Renal cortex interstitium (tissue), 11 donors: ENCODE measurements around the gene AAR2. TPM values are rescaled to one million over a fixed set of nuclear protein-coding genes. Genes with fewer than 3 reads are reported as not detected.
A peak's percentile ranks its signal among the peaks of the same experiment; 100 is the strongest.

ENCODE experiments used
- DNase-seq, 11 donors: peaks; one replicate each; pipeline ENCODE4 v3.0.0-alpha.2; 2013; ENCODE audit warnings: low read depth in 9 of 11, low spot score in 4 of 11; ENCODE audit errors: extremely low read depth in 1 of 11
- polyA plus RNA-seq, 3 donors: library from polyadenylated mRNA; unstranded; fragments of 120-200 nt; gene quantifications; one replicate each; pipeline ENCODE4 v1.2.1, GENCODE V29; 2013; ENCODE audit not compliant: insufficient read length in 3 of 3

AAR2 gene
- polyA plus RNA-seq, 3 donors: 41.0 to 44.1 (median 42.1) TPM

GRCh38 chr20:36270744-36271638 is 34.7 kb downstream of the AAR2 start:
- peak in 1 of 11 donors; percentile 9 for DNase-seq

- no peak for DNase-seq
Measured at GRCh38 chr20:36271639-36272546, 35.6 kb downstream of the AAR2 start.

- no peak for DNase-seq
Measured at GRCh38 chr20:36272547-36273220, 36.4 kb downstream of the AAR2 start.

GRCh38 chr20:36273414-36274180 is 37.3 kb downstream of the AAR2 start:
- no peak for DNase-seq

GRCh38 chr20:36274181-36274841 is 38.0 kb downstream of the AAR2 start:
- DNase-seq: no peak

GRCh38 chr20:36275011-36275410 is 38.7 kb downstream of the AAR2 start:
- DNase-seq: no peak

- DNase-seq: no peak
Measured at GRCh38 chr20:36275441-36276189, 39.3 kb downstream of the AAR2 start.

- no peak for DNase-seq
Measured at GRCh38 chr20:36277546-36277945, 41.3 kb downstream of the AAR2 start.

- no peak for DNase-seq
Measured at GRCh38 chr20:36279362-36279761, 43.1 kb downstream of the AAR2 start.

GRCh38 chr20:36279776-36280175 is 43.5 kb downstream of the AAR2 start:
- no peak for DNase-seq

- DNase-seq: no peak
Measured at GRCh38 chr20:36281785-36282380, 45.6 kb downstream of the AAR2 start.

GRCh38 chr20:36284751-36285150 is 48.5 kb downstream of the AAR2 start:
- no peak for DNase-seq

- no peak for DNase-seq
Measured at GRCh38 chr20:36285746-36286447, 49.6 kb downstream of the AAR2 start.

- no peak for DNase-seq
Measured at GRCh38 chr20:36297656-36298055, 61.4 kb downstream of the AAR2 start.

GRCh38 chr20:36298061-36298460 is 61.8 kb downstream of the AAR2 start:
- no peak for DNase-seq

GRCh38 chr20:36298795-36299339 is 62.6 kb downstream of the AAR2 start:
- no peak for DNase-seq
